DMS53 (cell line): ENCODE measurements around the gene DLEU7.

Experiments
- DNase-seq: peaks from one replicate; lab custom pipeline; 2025; lab: John Stamatoyannopoulos, UW

The DLEU7 gene

GRCh38 chr13:50788551-50789210 lies 54.8 kb downstream of the DLEU7 start:
- DNase-seq: no peak

GRCh38 chr13:50787316-50788195 lies 55.9 kb downstream of the DLEU7 start:
- no peak for DNase-seq

- DNase-seq: no peak
Observed at GRCh38 chr13:50783717-50784290, 59.7 kb downstream of the DLEU7 start.

GRCh38 chr13:50783066-50783465 lies 60.4 kb downstream of the DLEU7 start:
- no peak for DNase-seq

GRCh38 chr13:50780201-50781015 lies 63.1 kb downstream of the DLEU7 start:
- DNase-seq: no peak

GRCh38 chr13:50779443-50780200 lies 63.9 kb downstream of the DLEU7 start:
- DNase-seq: no peak
